IgD-negative memory B cell (primary cell): Measurements from ENCODE around the gene PAGE2. TPM values are rescaled to one million over a fixed set of nuclear protein-coding genes. Genes with fewer than 3 reads are reported as not detected.
"Not testable (repeated sequence)": the region's sequence is repeated elsewhere in the genome, so short reads cannot be mapped to it uniquely, and the experiment has no call there.

Experiments
- H3K27ac Mint-ChIP-seq, 3 donors: one replicate each; pipeline ENCODE4 v1.8.0; 2020 to 2022; ENCODE audit warnings: mild to moderate bottlenecking in 3 of 3, mixed read lengths in 3 of 3, moderate library complexity in 1 of 3
- H3K27me3 Mint-ChIP-seq: one replicate; pipeline ENCODE4 v1.8.0; 2021; ENCODE audit warnings: mixed read lengths
- H3K36me3 Mint-ChIP-seq: one replicate; pipeline ENCODE4 v1.8.0; 2020; ENCODE audit warnings: mild to moderate bottlenecking, mixed read lengths
- H3K4me1 Mint-ChIP-seq, 3 donors: one replicate each; pipeline ENCODE4 v1.8.0; 2020 to 2022; ENCODE audit warnings: mixed read lengths in 3 of 3, mild to moderate bottlenecking in 1 of 3
- H3K4me3 Mint-ChIP-seq, 4 donors: one replicate each; pipeline ENCODE4 v1.8.0; 2020 to 2022; ENCODE audit warnings: mild to moderate bottlenecking in 4 of 4, mixed read lengths in 4 of 4, moderate library complexity in 3 of 4
- H3K9me3 Mint-ChIP-seq, 3 donors: one replicate each; pipeline ENCODE4 v1.8.0; 2020 to 2021; ENCODE audit warnings: mixed read lengths in 3 of 3, mild to moderate bottlenecking in 1 of 3
- polyA plus RNA-seq: library from polyadenylated mRNA; unstranded; fragments of 300-500 nt; fragmentation: Illumina TruSeq; gene quantifications from one replicate; pipeline ENCODE4 v1.2.3, GENCODE V29; 2021

Gene PAGE2
- polyA plus RNA-seq, 1 donor from 2014 or later, result not detected

DNA sequence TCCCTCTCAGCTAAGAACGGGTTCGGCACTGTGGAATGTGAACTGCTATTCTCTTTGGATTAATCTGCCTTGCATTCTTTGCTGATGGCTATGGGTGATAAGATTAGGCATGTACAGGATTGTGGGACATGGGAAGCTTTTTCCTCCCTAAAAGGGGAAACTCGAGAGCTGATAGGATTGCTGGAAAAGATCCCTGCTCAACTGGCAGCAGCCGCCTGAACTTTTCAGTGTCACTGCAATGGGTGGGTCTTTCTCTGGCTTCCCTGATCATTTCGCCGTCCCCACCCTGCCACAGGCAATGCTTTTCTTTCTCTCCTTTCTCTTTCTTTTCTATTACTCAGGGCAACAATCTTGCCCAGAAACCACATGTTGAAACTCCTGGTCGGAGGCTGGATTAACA, 20.5 kb downstream of the PAGE2 start:
- no peaks in the 10 kb centered on the region for H3K36me3 Mint-ChIP-seq
- H3K9me3 Mint-ChIP-seq, result no peaks in the 10 kb centered on the region
- no peaks in the 10 kb centered on the region for H3K27me3 Mint-ChIP-seq
- no peak overlapping the region for H3K4me3 Mint-ChIP-seq
- no peak overlapping the region for H3K27ac Mint-ChIP-seq
- no peaks in the 10 kb centered on the region for H3K4me1 Mint-ChIP-seq

DNA sequence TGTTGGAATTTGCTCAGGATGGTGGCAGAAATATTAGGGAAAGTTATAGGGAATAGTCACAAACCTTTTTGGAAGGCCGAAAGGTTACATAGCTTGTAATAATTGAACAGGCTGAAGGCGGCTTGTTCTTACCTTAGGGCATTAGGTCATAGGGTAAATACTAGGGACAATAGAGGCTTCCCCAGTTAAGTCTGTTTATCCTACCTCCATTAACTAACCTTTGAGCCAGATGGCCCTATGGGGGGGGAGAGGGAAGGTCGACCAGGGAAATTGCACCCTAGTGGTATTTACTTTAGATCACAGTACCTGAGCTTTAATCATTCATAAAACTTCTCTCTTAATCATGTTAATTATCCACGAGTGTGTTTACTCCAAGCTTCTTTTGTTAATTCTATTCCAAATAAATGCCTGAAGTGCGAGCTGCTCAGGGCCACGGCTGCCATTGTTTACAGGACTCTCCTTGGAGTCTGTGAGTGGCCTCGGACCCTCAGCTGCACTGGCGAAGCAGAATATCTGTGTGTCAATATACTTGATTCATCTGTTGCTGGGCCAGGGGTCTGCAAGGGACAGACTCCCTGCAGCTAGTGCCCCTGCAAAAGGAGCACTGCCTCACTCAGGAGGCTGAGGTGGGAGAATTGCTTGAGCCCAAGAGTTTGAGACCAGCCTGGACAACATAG, 22.9 kb downstream of the PAGE2 start:
- H3K27ac Mint-ChIP-seq, result no peak overlapping the region
- H3K4me3 Mint-ChIP-seq, result no peak overlapping the region
- peaks cover 1% of the 10 kb centered on the region for H3K27me3 Mint-ChIP-seq
- H3K36me3 Mint-ChIP-seq, result no peaks in the 10 kb centered on the region
- H3K4me1 Mint-ChIP-seq, result no peaks in the 10 kb centered on the region
- H3K9me3 Mint-ChIP-seq, result no peaks in the 10 kb centered on the region

DNA sequence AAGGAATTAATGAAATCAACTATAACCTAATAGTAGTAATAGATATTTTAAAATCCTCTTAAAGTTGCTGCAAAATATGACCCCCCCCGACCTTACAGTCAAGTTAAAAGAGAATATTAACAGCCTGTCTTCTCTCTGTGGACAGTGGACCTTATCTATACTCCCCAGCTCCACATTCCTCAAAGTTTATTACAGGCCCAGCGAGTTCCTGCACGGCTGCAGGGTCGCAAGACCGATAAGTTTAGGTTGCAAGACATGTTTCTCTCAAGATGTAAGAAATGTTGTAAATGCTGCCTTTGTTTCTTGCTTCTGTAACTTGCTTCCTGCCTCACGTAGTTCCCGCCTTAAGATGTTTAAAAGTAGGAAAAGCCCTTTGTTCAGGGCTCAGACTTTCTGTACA, 27.8 kb downstream of the PAGE2 start:
- not testable (repeated sequence) for H3K4me1 Mint-ChIP-seq, H3K27me3 Mint-ChIP-seq, H3K36me3 Mint-ChIP-seq, H3K27ac Mint-ChIP-seq, H3K4me3 Mint-ChIP-seq, H3K9me3 Mint-ChIP-seq

GRCh38 chrX:55118574-55118973, 29.8 kb downstream of the PAGE2 start:
- Mint-ChIP-seq H3K27ac (no peak overlapping the region), H3K4me1 (peaks cover 0 to 1% (median 0%) of the 10 kb centered on the region in 3 donors), H3K27me3 (peaks cover 7% of the 10 kb centered on the region), H3K36me3 (no peaks in the 10 kb centered on the region), H3K9me3 (peaks cover 0 to 1% (median 0%) of the 10 kb centered on the region in 3 donors), H3K4me3 (no peak overlapping the region)

- H3K36me3 Mint-ChIP-seq, result no peaks in the 10 kb centered on the region
- H3K4me1 Mint-ChIP-seq, result peaks cover 0 to 1% (median 0%) of the 10 kb centered on the region in 3 donors
- peaks cover 7% of the 10 kb centered on the region for H3K27me3 Mint-ChIP-seq
- H3K27ac Mint-ChIP-seq, result no peak overlapping the region
- peaks cover 0 to 1% (median 0%) of the 10 kb centered on the region in 3 donors for H3K9me3 Mint-ChIP-seq
- H3K4me3 Mint-ChIP-seq, result no peak overlapping the region
Observed at GRCh38 chrX:55119271-55119670, 30.5 kb downstream of the PAGE2 start.

DNA sequence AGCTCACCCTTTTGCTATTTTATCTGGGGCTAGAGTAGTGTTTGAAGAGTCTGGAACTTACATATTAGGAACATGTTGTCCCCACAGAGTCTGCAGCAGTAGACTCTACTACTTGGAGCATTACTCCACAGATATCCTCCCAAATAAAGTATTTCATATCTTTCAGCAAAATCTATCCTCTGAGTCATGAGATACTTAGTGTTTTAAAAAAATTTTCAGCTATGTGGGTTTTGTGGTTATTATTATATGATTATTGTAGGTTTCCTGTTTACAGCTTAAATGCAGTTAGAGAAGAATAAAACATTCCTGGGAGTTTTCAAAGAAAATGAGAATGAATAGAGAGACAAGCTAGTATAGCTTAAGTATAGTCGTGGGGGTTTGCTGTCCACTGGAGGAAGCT, 30.9 kb downstream of the PAGE2 start:
- Mint-ChIP-seq H3K27ac (no peak overlapping the region), H3K36me3 (no peaks in the 10 kb centered on the region), H3K4me3 (no peak overlapping the region), H3K4me1 (peaks cover 0 to 1% (median 0%) of the 10 kb centered on the region in 3 donors), H3K9me3 (peaks cover 0 to 1% (median 0%) of the 10 kb centered on the region in 3 donors), H3K27me3 (peaks cover 5% of the 10 kb centered on the region)

DNA sequence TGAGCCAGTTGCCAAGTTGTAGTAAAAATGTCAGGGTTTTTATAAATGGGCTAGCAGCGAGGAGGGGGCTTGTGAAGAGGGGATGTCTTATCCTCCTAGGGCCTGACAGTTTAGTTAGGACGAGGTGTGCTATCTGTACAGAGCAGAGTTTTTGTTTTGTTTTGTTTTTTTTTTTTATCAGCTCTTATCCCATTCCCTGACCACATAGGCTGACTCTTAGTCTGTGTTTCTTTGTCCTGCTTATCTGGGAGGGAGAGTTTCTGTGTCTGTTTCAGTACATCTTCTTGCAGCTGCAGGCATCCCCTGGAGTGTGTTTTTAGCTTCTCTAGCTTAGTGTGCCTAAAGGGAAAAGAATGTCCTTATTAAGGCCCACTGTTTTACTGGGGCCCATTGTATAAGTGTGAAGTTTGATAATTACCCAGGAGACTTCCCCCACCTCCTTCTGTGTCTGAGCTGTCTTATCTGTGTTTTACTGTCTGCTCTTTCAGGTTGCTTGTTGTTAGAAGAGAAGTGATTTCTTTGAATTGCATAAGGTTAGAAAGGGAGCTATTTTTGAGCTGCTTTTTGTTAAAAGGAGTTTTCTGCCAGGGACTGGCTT, 32.0 kb downstream of the PAGE2 start:
- Mint-ChIP-seq H3K4me3 (no peak overlapping the region), H3K9me3 (peaks cover 0 to 1% (median 0%) of the 10 kb centered on the region in 3 donors), H3K4me1 (peaks cover 0 to 1% (median 0%) of the 10 kb centered on the region in 3 donors), H3K27me3 (peaks cover 5% of the 10 kb centered on the region), H3K36me3 (no peaks in the 10 kb centered on the region), H3K27ac (no peak overlapping the region)

DNA sequence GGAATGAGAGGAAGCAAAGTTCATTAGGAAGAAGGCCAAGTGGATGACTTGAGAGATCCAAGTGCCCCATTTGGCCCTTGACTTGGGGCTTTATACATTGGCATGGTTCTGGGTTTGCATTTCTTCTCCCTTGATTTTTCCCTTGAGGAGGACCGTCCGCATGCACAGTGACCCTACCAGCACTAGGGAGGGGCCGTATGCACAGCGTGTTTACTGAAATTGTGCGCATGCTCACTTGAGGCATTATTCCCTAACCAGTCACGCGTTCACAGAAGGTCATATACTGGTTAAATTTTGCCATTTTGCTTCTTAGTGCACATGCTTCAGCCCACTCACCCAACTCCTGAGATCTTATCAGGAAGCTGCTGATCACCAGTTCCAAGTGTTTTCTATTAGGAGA, 35.1 kb downstream of the PAGE2 start:
- H3K36me3 Mint-ChIP-seq, result no peaks in the 10 kb centered on the region
- H3K9me3 Mint-ChIP-seq, result peaks cover 0 to 1% (median 0%) of the 10 kb centered on the region in 3 donors

DNA sequence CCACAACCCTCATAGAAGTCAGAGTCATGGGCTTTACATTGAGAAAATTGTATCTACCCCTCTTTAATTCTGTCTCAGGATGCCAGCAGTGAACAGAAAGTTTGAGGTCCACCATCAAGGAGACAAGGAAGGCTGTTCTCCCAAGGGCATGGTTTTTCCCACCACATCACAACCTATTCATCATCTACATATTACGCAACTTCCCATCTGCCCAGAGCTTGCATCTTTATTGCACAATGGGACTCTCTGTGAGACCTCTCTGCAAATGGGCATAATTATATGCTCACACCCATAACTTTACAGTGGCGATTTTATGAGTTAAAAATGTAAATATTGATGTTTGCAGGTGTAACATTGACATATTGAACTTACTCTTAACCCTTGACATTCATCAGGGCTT, 38.9 kb downstream of the PAGE2 start:
- H3K9me3 Mint-ChIP-seq, result no peaks in the 10 kb centered on the region
- no peak overlapping the region for H3K27ac Mint-ChIP-seq
- no peaks in the 10 kb centered on the region for H3K36me3 Mint-ChIP-seq
- H3K4me3 Mint-ChIP-seq, result no peak overlapping the region
- H3K4me1 Mint-ChIP-seq, result no peaks in the 10 kb centered on the region
- H3K27me3 Mint-ChIP-seq, result peaks cover 3% of the 10 kb centered on the region

More for the DNA sequence above, 35.1 kb downstream of the PAGE2 start:
- Mint-ChIP-seq H3K4me1 (no peaks in the 10 kb centered on the region), H3K27me3 (peaks cover 5% of the 10 kb centered on the region), H3K27ac (no peak overlapping the region), H3K4me3 (no peak overlapping the region)

GRCh38 chrX:55129361-55129760, 40.5 kb downstream of the PAGE2 start:
- Mint-ChIP-seq H3K27me3 (peaks cover 4% of the 10 kb centered on the region), H3K27ac (no peak overlapping the region), H3K4me3 (no peak overlapping the region), H3K36me3 (no peaks in the 10 kb centered on the region), H3K9me3 (no peaks in the 10 kb centered on the region), H3K4me1 (no peaks in the 10 kb centered on the region)

DNA sequence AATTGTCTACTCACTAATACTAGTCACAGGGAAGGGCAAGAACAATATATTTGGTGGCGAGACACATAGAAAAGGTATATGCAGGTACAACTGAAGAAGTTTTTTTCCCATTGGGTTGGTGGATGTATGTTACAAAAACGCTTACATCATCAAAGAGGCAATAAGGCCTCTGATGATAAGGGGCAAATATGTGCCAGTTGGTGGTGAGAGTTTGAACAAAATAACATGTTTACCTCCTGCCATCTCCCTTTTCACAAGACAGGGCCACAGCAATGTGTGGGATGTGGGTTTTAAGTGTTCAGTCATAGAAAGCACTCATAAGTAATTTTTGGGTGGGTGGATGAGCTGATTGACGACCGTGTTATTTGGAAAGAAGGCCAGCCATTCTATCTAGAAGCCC, 41.7 kb downstream of the PAGE2 start:
- Mint-ChIP-seq H3K9me3 (no peaks in the 10 kb centered on the region), H3K4me3 (no peak overlapping the region), H3K27ac (no peak overlapping the region), H3K4me1 (peaks cover 0 to 1% (median 0%) of the 10 kb centered on the region in 3 donors), H3K36me3 (no peaks in the 10 kb centered on the region), H3K27me3 (peaks cover 4% of the 10 kb centered on the region)

DNA sequence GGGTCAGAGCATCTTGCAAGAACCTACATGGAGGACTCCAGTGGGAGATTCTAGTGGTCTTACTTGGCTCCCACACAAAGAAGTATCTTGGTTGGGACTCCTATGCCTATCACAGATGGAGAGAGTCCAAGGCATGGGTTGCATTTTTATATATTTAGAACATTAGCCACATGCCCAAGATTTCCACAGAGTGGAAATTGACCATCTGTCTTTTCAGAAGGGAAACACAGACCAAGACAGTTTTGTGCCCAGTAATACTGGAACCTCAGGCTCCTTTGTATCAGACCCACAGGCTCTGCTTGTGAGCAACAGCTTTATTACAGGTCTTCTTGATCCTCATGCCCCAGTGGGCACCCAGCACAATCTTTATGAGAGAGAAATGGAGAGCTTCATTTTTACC, 43.6 kb downstream of the PAGE2 start:
- Mint-ChIP-seq H3K4me3 (no peak overlapping the region), H3K36me3 (no peaks in the 10 kb centered on the region), H3K9me3 (no peaks in the 10 kb centered on the region), H3K4me1 (peaks cover 0 to 1% (median 0%) of the 10 kb centered on the region in 3 donors), H3K27me3 (peaks cover 7% of the 10 kb centered on the region), H3K27ac (no peak overlapping the region)

DNA sequence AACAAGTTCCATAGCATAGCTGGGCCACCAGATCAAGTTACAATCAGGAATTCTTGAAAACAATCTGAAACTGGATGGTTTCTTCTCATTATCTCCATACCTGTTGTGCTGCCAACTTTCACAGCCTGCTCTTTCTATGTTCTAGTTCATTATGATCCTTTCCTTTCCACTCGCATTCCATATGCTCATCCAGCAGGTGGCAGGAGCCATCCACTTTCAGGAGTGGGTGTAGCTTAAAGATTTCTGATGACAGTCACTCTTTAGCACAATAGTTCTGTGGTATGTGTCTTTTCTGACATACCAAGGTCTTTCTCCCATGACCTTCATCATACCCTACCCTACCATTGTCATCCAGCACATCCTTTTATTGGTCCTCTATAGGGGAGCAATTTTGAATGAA, 46.4 kb downstream of the PAGE2 start:
- Mint-ChIP-seq H3K9me3 (peaks cover 0 to 3% (median 0%) of the 10 kb centered on the region in 3 donors), H3K4me3 (no peak overlapping the region), H3K27ac (no peak overlapping the region), H3K36me3 (no peaks in the 10 kb centered on the region), H3K4me1 (peaks cover 0 to 1% (median 0%) of the 10 kb centered on the region in 3 donors), H3K27me3 (peaks cover 7% of the 10 kb centered on the region)

DNA sequence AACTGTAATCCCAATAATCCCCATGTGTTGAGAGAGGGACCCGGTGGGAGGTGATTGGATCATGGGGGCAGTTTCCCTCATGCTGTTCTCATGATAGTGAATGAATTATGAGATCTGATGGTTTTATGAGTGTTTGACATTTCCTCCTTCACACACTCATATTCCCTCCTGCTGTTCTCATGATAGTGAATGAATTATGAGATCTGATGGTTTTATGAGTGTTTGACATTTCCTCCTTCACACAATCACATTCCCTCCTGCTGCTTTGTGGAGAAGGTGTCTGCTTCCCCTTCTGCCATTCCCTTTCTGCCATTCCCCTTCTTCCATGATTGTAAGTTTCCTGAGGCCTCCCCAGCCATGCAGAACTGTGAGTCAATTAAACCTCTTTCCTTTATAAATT, 52.0 kb downstream of the PAGE2 start:
- H3K27ac Mint-ChIP-seq, H3K4me1 Mint-ChIP-seq, H3K9me3 Mint-ChIP-seq, H3K4me3 Mint-ChIP-seq, H3K27me3 Mint-ChIP-seq, H3K36me3 Mint-ChIP-seq: not testable (repeated sequence)
